Stromal cell of bone marrow (primary cell): ENCODE measurements around the gene WDR13.
"Not testable (repeated sequence)": the region's sequence is repeated elsewhere in the genome, so short reads cannot be mapped to it uniquely, and the experiment has no call there.

ENCODE experiments used
- DNase-seq: peaks from one replicate; pipeline ENCODE4 v3.0.0-alpha.2; 2012; ENCODE audit warnings: low read depth

The WDR13 gene

GRCh38 chrX:48595929-48596328 lies 1.4 kb upstream of the WDR13 start:
- no peak for DNase-seq

- DNase-seq, result no peak
Measured at GRCh38 chrX:48598614-48599013, 1.3 kb downstream of the WDR13 start.

GRCh38 chrX:48599341-48599740 lies 2.0 kb downstream of the WDR13 start:
- no peak for DNase-seq

- no peak for DNase-seq
Measured at GRCh38 chrX:48600226-48600625, 2.9 kb downstream of the WDR13 start.

GRCh38 chrX:48601741-48602394 lies 4.6 kb downstream of the WDR13 start:
- no peak for DNase-seq

- no peak for DNase-seq
Measured at GRCh38 chrX:48604701-48605100, 7.4 kb downstream of the WDR13 start.

- DNase-seq, result no peak
Measured at GRCh38 chrX:48606091-48606490, 8.8 kb downstream of the WDR13 start.

GRCh38 chrX:48611703-48612102 lies 14.4 kb downstream of the WDR13 start:
- DNase-seq, result no peak

- no peak for DNase-seq
Measured at GRCh38 chrX:48613502-48614160, 16.3 kb downstream of the WDR13 start.

- no peak for DNase-seq
Measured at GRCh38 chrX:48616576-48616975, 19.3 kb downstream of the WDR13 start.

GRCh38 chrX:48617542-48618340 lies 20.4 kb downstream of the WDR13 start:
- DNase-seq, result peak; percentile 28

- no peak for DNase-seq
Measured at GRCh38 chrX:48626401-48627298, 29.4 kb downstream of the WDR13 start.

GRCh38 chrX:48631376-48632090 lies 34.2 kb downstream of the WDR13 start:
- peak; percentile 84 for DNase-seq

GRCh38 chrX:48632207-48632606 lies 34.9 kb downstream of the WDR13 start:
- DNase-seq, result no peak

GRCh38 chrX:48636301-48636700 lies 39.0 kb downstream of the WDR13 start:
- no peak for DNase-seq

GRCh38 chrX:48636776-48637175 lies 39.5 kb downstream of the WDR13 start:
- no peak for DNase-seq

- DNase-seq, result no peak
Measured at GRCh38 chrX:48645669-48646068, 48.4 kb downstream of the WDR13 start.

- DNase-seq, result peak; percentile 59
Measured at GRCh38 chrX:48648336-48648751, 51.1 kb downstream of the WDR13 start.

GRCh38 chrX:48649102-48649501 lies 51.8 kb downstream of the WDR13 start:
- DNase-seq, result no peak

- DNase-seq, result not testable (repeated sequence)
Measured at GRCh38 chrX:48652055-48652579, 54.8 kb downstream of the WDR13 start.

GRCh38 chrX:48654746-48655145 lies 57.5 kb downstream of the WDR13 start:
- not testable (repeated sequence) for DNase-seq
